Astrocyte (in vitro differentiated cells and primary cell): ENCODE data around the gene LIMK1. TPM values are rescaled to one million over a fixed set of nuclear protein-coding genes. Genes with fewer than 3 reads are reported as not detected.

Experiments used
- DNase-seq: peaks from one replicate; pipeline ENCODE4 v3.0.0-alpha.2; 2010; ENCODE audit warnings: low read depth
- FAIRE-seq: peaks from 2 replicates; lab custom pipeline; 2011; peaks lifted over from hg19 to GRCh38; lab: Jason Lieb, UNC
- H2AFZ ChIP-seq: 2 replicates; pipeline ENCODE4 v1.6.0; 2012; ENCODE audit warnings: low read depth, low read length, inconsistent platforms
- H3K27ac ChIP-seq: 2 replicates; pipeline ENCODE4 v1.5.1; 2011; ENCODE audit warnings: low read depth, low read length, inconsistent platforms
- H3K27me3 ChIP-seq: 2 replicates; pipeline ENCODE4 v1.6.0; 2011; ENCODE audit warnings: low read length, inconsistent platforms; ENCODE audit not compliant: insufficient read depth
- H3K36me3 ChIP-seq: 2 replicates; pipeline ENCODE4 v1.5.1; 2011; ENCODE audit warnings: low read length, inconsistent platforms; ENCODE audit not compliant: insufficient read depth
- H3K4me1 ChIP-seq: 2 replicates; pipeline ENCODE4 v1.5.1; 2011; ENCODE audit warnings: low read length, inconsistent platforms; ENCODE audit not compliant: insufficient read depth
- H3K4me2 ChIP-seq: 2 replicates; pipeline ENCODE4 v1.6.0; 2012; ENCODE audit warnings: low read length, inconsistent platforms
- H3K4me3 ChIP-seq: 2 replicates; pipeline ENCODE4 v1.5.1; 2011; ENCODE audit warnings: low read depth, mild to moderate bottlenecking, low read length, inconsistent platforms; ENCODE audit not compliant: insufficient read depth
- H3K79me2 ChIP-seq: 2 replicates; pipeline ENCODE4 v1.6.0; 2012; ENCODE audit warnings: mild to moderate bottlenecking, low read length, inconsistent platforms; ENCODE audit not compliant: insufficient read depth
- H3K9ac ChIP-seq: 2 replicates; pipeline ENCODE4 v1.6.0; 2012; ENCODE audit warnings: mild to moderate bottlenecking, low read length, inconsistent platforms
- H3K9me3 ChIP-seq: 2 replicates; pipeline ENCODE4 v1.5.1; 2012; ENCODE audit warnings: low read depth, mild to moderate bottlenecking, low read length, inconsistent platforms; ENCODE audit not compliant: insufficient read depth
- H4K20me1 ChIP-seq: 2 replicates; pipeline ENCODE4 v1.6.0; 2012; ENCODE audit warnings: low read length, inconsistent platforms; ENCODE audit not compliant: insufficient read depth
- H3K27ac Mint-ChIP-seq: one replicate; pipeline ENCODE4 v1.8.0; 2021; ENCODE audit warnings: mild to moderate bottlenecking, mixed read lengths; ENCODE audit not compliant: unreplicated experiment
- H3K27me3 Mint-ChIP-seq: one replicate; pipeline ENCODE4 v1.8.0; 2021; ENCODE audit warnings: low read depth, mixed read lengths; ENCODE audit not compliant: unreplicated experiment
- H3K36me3 Mint-ChIP-seq: one replicate; pipeline ENCODE4 v1.8.0; 2021; ENCODE audit warnings: low read depth, mixed read lengths; ENCODE audit not compliant: unreplicated experiment
- H3K4me1 Mint-ChIP-seq: one replicate; pipeline ENCODE4 v1.8.0; 2021; ENCODE audit warnings: low read depth, mixed read lengths; ENCODE audit not compliant: unreplicated experiment
- H3K4me3 Mint-ChIP-seq: one replicate; pipeline ENCODE4 v1.8.0; 2021; ENCODE audit warnings: mild to moderate bottlenecking, moderate library complexity, mixed read lengths; ENCODE audit not compliant: unreplicated experiment
- H3K9me3 Mint-ChIP-seq: one replicate; pipeline ENCODE4 v1.8.0; 2021; ENCODE audit warnings: mild to moderate bottlenecking, mixed read lengths; ENCODE audit not compliant: unreplicated experiment
- CTCF ChIP-seq: IDR thresholded peaks from 2 replicates; pipeline ENCODE4 v1.5.1; 2011; ENCODE audit warnings: low read depth, mild to moderate bottlenecking, inconsistent platforms, low read length, moderate library complexity; ENCODE audit not compliant: insufficient read depth
- EZH2 ChIP-seq: IDR thresholded peaks from 2 replicates; pipeline ENCODE4 v1.6.1; 2012; ENCODE audit warnings: mild to moderate bottlenecking, low read length, inconsistent platforms; ENCODE audit not compliant: insufficient read depth
- total RNA-seq: library from RNA; stranded (reverse); gene quantifications from 2 replicates; pipeline ENCODE4 v1.2.1, GENCODE V29; 2021

Gene LIMK1
- total RNA-seq, 1 donor from 2014 or later, result 67.8 TPM

GRCh38 chr7:74134117-74134620, 50.6 kb downstream of the LIMK1 start:
- H3K27ac ChIP-seq, result no peak overlapping the region
- H3K27ac Mint-ChIP-seq, result no peak overlapping the region

GRCh38 chr7:74138334-74138867, 54.8 kb downstream of the LIMK1 start:
- Histone ChIP-seq H3K9ac (no peak overlapping the region), H3K27me3 (no peaks in the 10 kb centered on the region), H3K4me2 (no peak overlapping the region), H3K36me3 (no peaks in the 10 kb centered on the region), H3K9me3 (no peaks in the 10 kb centered on the region), H3K4me1 (peaks cover 5% of the 10 kb centered on the region), H4K20me1 (no peaks in the 10 kb centered on the region), H2AFZ (no peak overlapping the region), H3K27ac (no peak overlapping the region), H3K79me2 (no peaks in the 10 kb centered on the region), H3K4me3 (no peak overlapping the region)
- Mint-ChIP-seq H3K27ac (no peak overlapping the region), H3K36me3 (no peaks in the 10 kb centered on the region), H3K4me1 (no peaks in the 10 kb centered on the region), H3K4me3 (no peak overlapping the region), H3K9me3 (no peaks in the 10 kb centered on the region), H3K27me3 (peaks cover 2% of the 10 kb centered on the region)
- FAIRE-seq, result no peak
- TF ChIP-seq CTCF (no peak), EZH2 (no peak)
- DNase-seq, result no peak

More at GRCh38 chr7:74134117-74134620, 50.6 kb downstream of the LIMK1 start:
- no peak overlapping the region for H3K4me2 ChIP-seq
- Mint-ChIP-seq H3K4me3 (no peak overlapping the region), H3K4me1 (no peaks in the 10 kb centered on the region), H3K36me3 (no peaks in the 10 kb centered on the region), H3K27me3 (peaks cover 2% of the 10 kb centered on the region), H3K9me3 (no peaks in the 10 kb centered on the region)
- no peak overlapping the region for H3K9ac ChIP-seq
- no peaks in the 10 kb centered on the region for H3K36me3 ChIP-seq
- FAIRE-seq (no peak), DNase-seq (peak; percentile 38)
- H3K4me1 ChIP-seq, result no peaks in the 10 kb centered on the region
- no peaks in the 10 kb centered on the region for H3K27me3 ChIP-seq
- TF ChIP-seq CTCF, result no peak
- no peak for TF ChIP-seq EZH2
- no peak overlapping the region for H2AFZ ChIP-seq
- H3K9me3 ChIP-seq, result no peaks in the 10 kb centered on the region
- H3K4me3 ChIP-seq, result no peak overlapping the region
- no peaks in the 10 kb centered on the region for H3K79me2 ChIP-seq
- H4K20me1 ChIP-seq, result no peaks in the 10 kb centered on the region

GRCh38 chr7:74138945-74139843, 55.6 kb downstream of the LIMK1 start:
- H3K4me3 ChIP-seq, result no peak overlapping the region
- no peak for TF ChIP-seq EZH2
- no peak for TF ChIP-seq CTCF
- Mint-ChIP-seq H3K27me3 (peaks cover 2% of the 10 kb centered on the region), H3K4me1 (no peaks in the 10 kb centered on the region), H3K9me3 (no peaks in the 10 kb centered on the region), H3K36me3 (no peaks in the 10 kb centered on the region), H3K27ac (no peak overlapping the region), H3K4me3 (no peak overlapping the region)
- H3K27me3 ChIP-seq, result no peaks in the 10 kb centered on the region
- H3K79me2 ChIP-seq, result no peaks in the 10 kb centered on the region
- DNase-seq (no peak), FAIRE-seq (no peak)
- H3K9ac ChIP-seq, result no peak overlapping the region
- no peak overlapping the region for H3K4me2 ChIP-seq
- peaks cover 5% of the 10 kb centered on the region for H3K4me1 ChIP-seq
- no peak overlapping the region for H3K27ac ChIP-seq
- H2AFZ ChIP-seq, result no peak overlapping the region
- no peaks in the 10 kb centered on the region for H3K9me3 ChIP-seq
- H4K20me1 ChIP-seq, result no peaks in the 10 kb centered on the region
- no peaks in the 10 kb centered on the region for H3K36me3 ChIP-seq
